HepG2 (cell line): ENCODE measurements around the gene ZNF584. TPM values are rescaled to one million over a fixed set of nuclear protein-coding genes. Genes with fewer than 3 reads are reported as not detected.

Source experiments
- ADNP ChIP-seq: sonication (generic); formaldehyde crosslinking; IDR thresholded peaks from 2 replicates; pipeline ENCODE4 v1.4.0; 2020; ENCODE audit warnings: missing genetic modification reagents
- AKAP8 ChIP-seq: sonication (generic); formaldehyde crosslinking; IDR thresholded peaks from 2 replicates; pipeline ENCODE4 v1.5.1; 2020; ENCODE audit warnings: mild to moderate bottlenecking, missing genetic modification reagents
- ATF7-NPFF ChIP-seq: sonication (generic); formaldehyde crosslinking; IDR thresholded peaks from 2 replicates; pipeline ENCODE4 v1.8.1; 2023; ENCODE audit warnings: mild to moderate bottlenecking, low read depth, missing genetic modification reagents, moderate library complexity
- BRCA1 ChIP-seq: sonication (generic); formaldehyde crosslinking; IDR thresholded peaks from 2 replicates; pipeline ENCODE4 v1.4.0; 2020; ENCODE audit warnings: missing genetic modification reagents
- FOXP1 ChIP-seq, 2 experiments: fragments of 450-650 bp in 1 of 2; IDR thresholded peaks; 2 replicates each; pipeline ENCODE4 v1.6.1; 2017 to 2018; ENCODE audit warnings: antibody characterized with exemption in 1 of 2
- HDAC1 ChIP-seq: sonication (generic); formaldehyde crosslinking; IDR thresholded peaks from 2 replicates; pipeline ENCODE4 v1.5.1; 2020; ENCODE audit warnings: mild to moderate bottlenecking, missing genetic modification reagents
- HNRNPL ChIP-seq: fragments of 200-400 bp; formaldehyde crosslinking; IDR thresholded peaks from 2 replicates; pipeline ENCODE4 v1.6.1; 2017; ENCODE audit warnings: mild to moderate bottlenecking, low read depth, low read length
- HOXA5 ChIP-seq: sonication (generic); formaldehyde crosslinking; IDR thresholded peaks from 2 replicates; pipeline ENCODE4 v1.4.0; 2020; ENCODE audit warnings: missing genetic modification reagents
- LCORL ChIP-seq, 2 experiments: fragments of 450-650 bp in 1 of 2; sonication (generic) in 1 of 2; formaldehyde crosslinking in 1 of 2; IDR thresholded peaks; 2 replicates each; pipeline versions ENCODE4 v1.5.0 to v1.6.1; 2017 to 2020; ENCODE audit warnings: antibody characterized with exemption in 1 of 2, missing genetic modification reagents in 1 of 2
- MYPOP ChIP-seq: sonication (generic); formaldehyde crosslinking; IDR thresholded peaks from 2 replicates; pipeline ENCODE4 v1.8.1; 2023; ENCODE audit warnings: mild to moderate bottlenecking, moderate library complexity, missing genetic modification reagents
- PAX8 ChIP-seq: sonication (generic); formaldehyde crosslinking; IDR thresholded peaks from 2 replicates; pipeline ENCODE4 v1.8.0; 2022; ENCODE audit warnings: mild to moderate bottlenecking, missing genetic modification reagents, borderline replicate concordance
- PHB2 ChIP-seq: fragments of 450-650 bp; IDR thresholded peaks from 2 replicates; pipeline ENCODE4 v1.6.1; 2018; ENCODE audit not compliant: partially characterized antibody
- PHF20 ChIP-seq: sonication (generic); formaldehyde crosslinking; IDR thresholded peaks from 2 replicates; pipeline ENCODE4 v1.5.0; 2020; ENCODE audit warnings: mild to moderate bottlenecking, missing genetic modification reagents
- PRMT3 ChIP-seq: sonication (generic); formaldehyde crosslinking; IDR thresholded peaks from 2 replicates; pipeline ENCODE4 v1.8.1; 2022; ENCODE audit warnings: low read depth, mild to moderate bottlenecking, moderate library complexity, missing genetic modification reagents, borderline replicate concordance
- SKIL ChIP-seq: sonication (generic); formaldehyde crosslinking; IDR thresholded peaks from 2 replicates; pipeline ENCODE4 v1.8.0; 2022; ENCODE audit warnings: missing genetic modification reagents, mild to moderate bottlenecking, moderate library complexity, borderline replicate concordance
- SMC3 ChIP-seq: IDR thresholded peaks from 2 replicates; pipeline ENCODE4 v1.6.1; 2011; ENCODE audit warnings: low read length, improper control_type of control experiment
- ZBTB38 ChIP-seq: sonication (generic); formaldehyde crosslinking; IDR thresholded peaks from 2 replicates; pipeline ENCODE4 v1.5.1; 2020; ENCODE audit warnings: mild to moderate bottlenecking, missing genetic modification reagents
- ZNF414 ChIP-seq: sonication (generic); formaldehyde crosslinking; IDR thresholded peaks from 2 replicates; pipeline ENCODE4 v1.5.0; 2020; ENCODE audit warnings: missing genetic modification reagents
- ZNF530 ChIP-seq: sonication (generic); formaldehyde crosslinking; IDR thresholded peaks from 2 replicates; pipeline ENCODE4 v1.5.0; 2020; ENCODE audit warnings: low read depth, mild to moderate bottlenecking, missing genetic modification reagents
- ZNF709 ChIP-seq: sonication (generic); formaldehyde crosslinking; IDR thresholded peaks from 2 replicates; pipeline ENCODE4 v1.5.0; 2020; ENCODE audit warnings: mild to moderate bottlenecking, missing genetic modification reagents
- ZNF724P ChIP-seq: sonication (generic); formaldehyde crosslinking; IDR thresholded peaks from 2 replicates; pipeline ENCODE4 v1.8.0; 2022; ENCODE audit warnings: missing genetic modification reagents, borderline replicate concordance
- polyA plus RNA-seq, 8 experiments: library from polyadenylated mRNA; depleted of rRNA in 3 of 8; stranded (reverse) in 7 of 8; unstranded in 1 of 8; fragments of >200 nt; fragmentation: Illumina TruSeq in 4 of 8; extraction: Trizol in 4 of 8; gene quantifications; 2 replicates each; pipeline versions ENCODE4 v1.2.1 to v1.2.3, GENCODE V29; 2011 to 2016; ENCODE audit warnings: low read depth in 4 of 8, missing spikeins in 1 of 8, mixed read lengths in 1 of 8; ENCODE audit not compliant: insufficient read depth in 1 of 8
- total RNA-seq, 5 experiments: library from RNA; depleted of rRNA; stranded (reverse); fragments of >200 nt; fragmentation: Illumina TruSeq; extraction: Trizol; gene quantifications; 2 replicates each; pipeline ENCODE4 v1.2.3, GENCODE V29; 2016; ENCODE audit warnings: low read depth in 1 of 5
- TF ChIP-seq, protein P1 (sequence below): sonication (generic); formaldehyde crosslinking; IDR thresholded peaks from 2 replicates; pipeline ENCODE4 v1.4.0; 2020; ENCODE audit warnings: missing genetic modification reagents

ZNF584 gene
- total and polyA plus RNA-seq, 2 of the 13 experiments (the other 11 are each of a cell fraction or from before 2014, with no cell fraction given) = 2.4 to 7.0 TPM

GRCh38 chr19:58400316-58400915 is 8.0 kb upstream of the ZNF584 start (continued):
- TF ChIP-seq SKIL (CRISPR knock-in tag) (no peak), AKAP8 (CRISPR knock-in tag) (no peak), HOXA5 (CRISPR knock-in tag) (no peak), ZNF414 (CRISPR knock-in tag) (no peak), ZNF709 (CRISPR knock-in tag) (0 out of 2 replicates have a peak, but pooled peaks have one; percentile 46), ZBTB38 (CRISPR knock-in tag) (peak; percentile 47; the same call in 1 of the 2 replicates), ZNF530 (CRISPR knock-in tag) (0 out of 2 replicates have a peak, but pooled peaks have one; percentile 68), PHF20 (CRISPR knock-in tag) (peak; percentile 48; the same call in 1 of the 2 replicates), MYPOP (CRISPR knock-in tag) (no peak), PRMT3 (0 out of 2 replicates have a peak, but pooled peaks have one; percentile 37), HNRNPL (peak; percentile 85; the same call in 1 of the 2 replicates), BRCA1 (CRISPR knock-in tag) (no peak), ATF7-NPFF (CRISPR knock-in tag) (peak; percentile 0; the same call in 1 of the 2 replicates), HDAC1 (CRISPR knock-in tag) (no peak), PHB2 (no peak), SMC3 (no peak), ZNF724P (CRISPR knock-in tag) (peak; percentile 7; the same call in 1 of the 2 replicates), PAX8 (CRISPR knock-in tag) (0 out of 2 replicates have a peak, but pooled peaks have one; percentile 13), ADNP (CRISPR knock-in tag) (no peak), LCORL (IDR thresholded peaks at IDR 0.05) (no peak), LCORL (CRISPR knock-in tag; IDR thresholded peaks at IDR 0.05) (no peak), FOXP1 (IDR thresholded peaks at IDR 0.05) (no peak), FOXP1 (CRISPR knock-in tag; IDR thresholded peaks at IDR 0.05) (no peak)
- TF ChIP-seq, protein P1, sequence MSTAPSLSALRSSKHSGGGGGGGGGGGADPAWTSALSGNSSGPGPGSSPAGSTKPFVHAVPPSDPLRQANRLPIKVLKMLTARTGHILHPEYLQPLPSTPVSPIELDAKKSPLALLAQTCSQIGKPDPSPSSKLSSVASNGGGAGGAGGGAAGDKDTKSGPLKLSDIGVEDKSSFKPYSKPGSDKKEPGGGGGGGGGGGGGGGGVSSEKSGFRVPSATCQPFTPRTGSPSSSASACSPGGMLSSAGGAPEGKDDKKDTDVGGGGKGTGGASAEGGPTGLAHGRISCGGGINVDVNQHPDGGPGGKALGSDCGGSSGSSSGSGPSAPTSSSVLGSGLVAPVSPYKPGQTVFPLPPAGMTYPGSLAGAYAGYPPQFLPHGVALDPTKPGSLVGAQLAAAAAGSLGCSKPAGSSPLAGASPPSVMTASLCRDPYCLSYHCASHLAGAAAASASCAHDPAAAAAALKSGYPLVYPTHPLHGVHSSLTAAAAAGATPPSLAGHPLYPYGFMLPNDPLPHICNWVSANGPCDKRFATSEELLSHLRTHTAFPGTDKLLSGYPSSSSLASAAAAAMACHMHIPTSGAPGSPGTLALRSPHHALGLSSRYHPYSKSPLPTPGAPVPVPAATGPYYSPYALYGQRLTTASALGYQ (CRISPR knock-in tag) = no peak
- TF ChIP-seq, all 625 proteins: peak for 13
